Right renal cortex interstitium (tissue), 3 donors: ENCODE results near the gene PIGT. TPM values are rescaled to one million over a fixed set of nuclear protein-coding genes. Genes with fewer than 3 reads are reported as not detected.

ENCODE experiments used
- DNase-seq, 3 donors: peaks; one replicate each; pipeline ENCODE4 v3.0.0-alpha.2; 2013; ENCODE audit warnings: low read depth in 3 of 3, low spot score in 2 of 3
- polyA plus RNA-seq, 3 donors: library from polyadenylated mRNA; unstranded; fragments of 120-200 nt; gene quantifications; one replicate each; pipeline ENCODE4 v1.2.1, GENCODE V29; 2013; ENCODE audit not compliant: insufficient read length in 3 of 3

The PIGT gene
- polyA plus RNA-seq, 3 donors: 90.8 to 101 (median 97.5) TPM

DNA sequence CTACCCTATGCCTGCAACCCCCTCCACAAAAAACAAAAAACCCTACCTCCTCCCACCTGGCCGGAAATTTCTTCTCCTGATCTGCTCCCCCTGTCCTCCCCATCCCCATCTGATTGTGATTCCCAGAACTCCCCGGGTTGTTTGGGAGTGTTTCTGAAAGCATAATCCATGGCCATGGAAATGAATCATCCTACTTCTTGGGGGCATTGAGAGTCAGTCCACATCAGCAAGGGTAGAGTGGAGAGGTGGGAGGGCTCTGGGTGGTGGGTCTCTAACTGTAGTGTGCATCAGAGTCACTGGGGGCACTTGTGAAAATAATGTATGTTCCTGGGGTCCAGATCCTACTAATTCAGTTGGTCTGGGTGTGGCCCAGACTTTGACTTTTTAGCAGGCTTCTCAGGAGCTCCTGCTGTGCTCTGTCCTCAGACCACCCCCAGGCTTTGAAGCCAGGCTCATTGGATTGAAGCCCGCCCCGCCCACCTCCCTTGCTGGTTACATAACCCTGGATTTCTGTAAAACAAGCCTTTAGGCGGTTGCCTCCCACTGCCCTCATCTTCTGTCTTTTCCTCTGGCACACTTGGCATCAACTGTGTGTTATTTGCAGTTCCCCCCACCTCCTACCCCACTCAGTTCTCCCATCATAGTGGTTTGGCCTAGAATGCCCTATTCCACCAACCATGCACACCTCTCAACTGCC lies 10.5 kb downstream of the PIGT start:
- no peak for DNase-seq

GRCh38 chr20:45427236-45428149 lies 11.6 kb downstream of the PIGT start:
- no peak for DNase-seq

GRCh38 chr20:45429618-45430017 lies 13.7 kb downstream of the PIGT start:
- DNase-seq: no peak

DNA sequence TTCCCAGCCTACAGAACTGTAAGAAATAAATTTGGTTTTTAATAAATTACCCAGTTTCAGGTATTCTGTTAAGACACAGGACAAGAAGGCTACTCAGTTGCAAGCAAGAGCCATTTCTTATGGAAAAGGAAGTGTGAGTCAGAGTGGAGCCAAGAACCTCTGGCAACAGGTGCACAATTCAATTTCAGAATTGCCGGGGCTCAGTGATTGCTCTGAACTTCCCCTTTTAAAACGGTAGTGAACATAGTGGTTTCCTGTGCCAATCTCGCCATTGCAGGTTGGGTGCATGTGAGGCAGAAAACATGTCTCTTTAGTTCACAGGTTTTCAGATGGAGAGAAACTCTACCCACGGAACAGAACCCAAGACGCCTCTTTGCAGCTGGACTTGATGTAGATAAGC lies 16.4 kb downstream of the PIGT start:
- no peak for DNase-seq

- no peak for DNase-seq
Observed at GRCh38 chr20:45433316-45433715, 17.4 kb downstream of the PIGT start.

DNA sequence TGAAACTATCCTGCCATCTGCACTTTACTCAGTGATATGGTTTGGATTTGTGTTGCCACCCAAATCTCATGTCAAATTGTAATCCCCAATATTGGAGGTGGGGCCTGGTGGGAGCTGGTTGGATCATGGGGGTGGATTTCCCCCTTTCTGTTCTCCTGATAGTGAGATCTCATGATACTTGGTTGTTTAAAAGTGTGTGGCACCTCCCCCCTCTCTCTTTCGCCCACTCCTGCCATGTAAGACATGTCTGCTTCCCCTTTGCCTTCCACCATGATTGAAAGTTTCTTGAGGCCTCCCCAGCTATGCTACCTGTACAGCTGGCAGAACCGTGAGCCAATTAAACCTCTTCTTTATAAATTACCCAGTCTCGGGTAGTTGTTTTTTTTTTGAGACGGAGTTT lies 18.0 kb downstream of the PIGT start:
- DNase-seq: no peak

GRCh38 chr20:45436732-45437485 lies 21.0 kb downstream of the PIGT start:
- DNase-seq: peak; percentile 52 to 66 (median 54)

- DNase-seq: no peak
Observed at GRCh38 chr20:45440424-45440823, 24.5 kb downstream of the PIGT start.

GRCh38 chr20:45440891-45441685 lies 25.1 kb downstream of the PIGT start:
- peak in 1 of 3 donors; percentile 13 for DNase-seq

DNA sequence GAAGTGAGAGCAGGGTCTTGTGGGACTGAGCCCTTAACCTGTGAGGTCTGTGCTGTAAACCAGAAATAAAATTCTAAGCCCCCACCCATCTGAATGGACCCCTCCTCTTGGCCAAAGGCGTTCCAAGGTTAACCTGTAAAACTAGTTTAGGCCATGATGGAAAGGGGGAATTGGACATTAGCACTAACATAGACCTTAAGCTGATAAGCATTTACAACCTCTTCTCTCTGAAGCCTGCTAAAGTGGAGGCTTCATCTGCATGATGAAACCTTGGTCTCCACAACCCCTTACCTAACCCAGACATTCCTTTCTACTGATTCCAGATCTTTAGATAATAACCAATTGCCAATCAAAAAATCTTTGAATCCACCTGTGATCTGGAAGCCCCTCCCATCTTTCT lies 25.8 kb downstream of the PIGT start:
- no peak for DNase-seq

DNA sequence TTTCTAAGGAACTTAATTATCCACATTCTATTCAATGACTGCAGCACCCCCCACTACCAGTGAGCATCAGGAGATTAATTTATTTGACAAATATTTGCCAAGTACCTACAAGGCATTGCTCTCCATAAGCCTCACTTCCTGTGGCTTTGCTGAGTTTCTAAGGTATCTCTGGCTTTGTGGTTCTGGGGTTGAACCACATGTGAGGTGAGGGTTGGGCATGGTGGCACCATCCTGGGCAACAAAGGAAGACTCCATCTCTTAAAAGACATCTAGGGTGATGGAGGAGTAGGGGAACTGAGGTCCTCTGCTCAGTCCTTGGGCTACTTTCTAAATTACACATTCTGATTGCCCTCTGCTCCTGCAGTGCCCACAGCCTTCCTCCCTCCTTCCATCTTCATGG lies 28.1 kb downstream of the PIGT start:
- no peak for DNase-seq

DNA sequence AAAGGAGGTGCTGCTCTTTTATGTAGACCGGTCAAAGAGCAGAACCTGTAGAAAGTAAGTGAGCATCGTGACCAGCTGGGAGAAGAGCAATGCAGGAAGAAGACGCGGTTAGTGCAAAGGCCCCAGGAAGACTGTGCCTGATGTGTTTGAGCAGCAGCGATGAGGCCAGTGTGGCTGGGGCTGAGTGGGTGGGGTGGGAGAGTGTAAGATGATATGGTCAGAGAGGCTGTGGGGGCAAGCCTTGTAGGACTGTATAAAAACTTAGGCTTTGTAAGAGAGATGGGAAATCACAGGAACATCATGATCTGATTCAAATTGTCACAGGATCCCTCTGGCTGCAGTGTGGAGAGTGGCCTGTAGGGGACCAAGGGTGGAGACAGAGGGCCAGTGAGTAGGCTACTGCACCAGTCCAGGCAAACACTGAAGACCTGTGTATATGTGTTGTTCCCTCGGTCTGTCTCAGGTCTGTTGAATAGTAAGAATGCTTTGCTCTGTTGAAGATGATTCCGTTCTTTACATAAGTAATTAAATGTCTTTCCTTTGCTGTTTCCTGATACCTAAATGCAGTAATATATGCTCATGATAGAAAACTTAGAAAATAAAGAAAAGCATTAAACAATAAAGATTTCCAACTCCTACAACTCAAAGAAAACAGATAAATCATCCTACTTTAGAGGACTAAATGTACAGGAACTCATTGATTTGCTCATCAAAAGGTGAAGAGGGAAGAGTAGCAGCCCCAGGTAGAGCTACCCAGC lies 30.0 kb downstream of the PIGT start:
- DNase-seq: no peak

DNA sequence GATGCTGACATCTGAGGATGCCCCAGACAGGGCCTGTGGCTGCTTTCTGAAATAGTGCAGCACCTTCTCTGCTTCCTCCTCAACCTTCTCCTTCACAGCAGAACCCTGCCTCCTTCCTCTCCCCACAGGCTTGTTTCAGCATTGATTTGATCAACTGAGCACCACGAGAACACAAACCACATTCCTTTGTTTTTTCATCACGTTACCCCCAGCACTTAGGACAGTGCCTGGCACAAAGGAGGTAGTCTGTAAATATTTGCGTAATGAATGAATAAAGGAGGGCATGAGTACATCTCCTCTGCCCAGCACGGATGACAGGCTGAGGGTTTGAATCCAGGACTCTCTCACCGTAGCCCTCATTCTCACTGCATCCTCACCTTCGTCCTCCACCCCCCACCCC lies 32.3 kb downstream of the PIGT start:
- DNase-seq: no peak

GRCh38 chr20:45449528-45449927 lies 33.6 kb downstream of the PIGT start:
- no peak for DNase-seq

- peak in 1 of 3 donors; percentile 24 for DNase-seq
Observed at GRCh38 chr20:45450097-45450818, 34.3 kb downstream of the PIGT start.

DNA sequence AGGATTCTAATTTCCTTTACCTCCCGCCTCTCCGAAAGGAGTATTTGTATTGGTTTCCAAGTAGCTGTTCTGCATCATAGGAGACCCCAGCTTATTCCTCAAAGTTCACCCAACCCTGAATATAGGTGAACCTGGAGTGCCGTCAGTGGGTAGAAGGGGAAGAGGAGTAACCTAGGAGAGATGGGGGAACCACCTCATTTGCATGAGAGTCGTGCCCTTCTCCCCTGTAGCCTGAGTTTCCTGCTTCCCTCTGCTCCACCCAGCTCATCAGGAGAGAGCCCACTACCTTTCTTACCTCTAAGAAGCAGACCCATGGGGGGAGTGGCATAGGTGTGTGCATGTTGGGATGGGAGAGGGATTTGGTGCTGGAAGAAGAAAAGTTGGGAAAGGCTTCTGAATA lies 36.3 kb downstream of the PIGT start:
- DNase-seq: no peak

- DNase-seq: no peak
Observed at GRCh38 chr20:45452772-45453691, 37.1 kb downstream of the PIGT start.

- no peak for DNase-seq
Observed at GRCh38 chr20:45456632-45457031, 40.7 kb downstream of the PIGT start.
